ENCODE data around the gene RUBCNL. TPM values are rescaled to one million over a fixed set of nuclear protein-coding genes. Genes with fewer than 3 reads are reported as not detected.

Gene RUBCNL
- total RNA-seq, 4 donors from 2014 or later, result 4.0 to 21.9 (median 6.8) TPM

GRCh38 chr13:46318986-46319385, 68.1 kb downstream of the RUBCNL start:
- no peak for ATAC-seq (ENCODE audit: low FRiP score)
- no peak for DNase-seq (ENCODE audit: low spot score)
- no peak for TF ChIP-seq CTCF (IDR thresholded peaks at IDR 0.05)

- ATAC-seq (ENCODE audit: low FRiP score), result no peak
- DNase-seq (ENCODE audit: low spot score), result no peak
- no peak for TF ChIP-seq CTCF (IDR thresholded peaks at IDR 0.05)
Observed at GRCh38 chr13:46317120-46317519, 69.9 kb downstream of the RUBCNL start.

- TF ChIP-seq CTCF (IDR thresholded peaks at IDR 0.05), result no peak
- no peak for DNase-seq (ENCODE audit: low spot score)
- no peak for ATAC-seq (ENCODE audit: low FRiP score)
Observed at GRCh38 chr13:46315491-46316075, 71.5 kb downstream of the RUBCNL start.

GRCh38 chr13:46315036-46315435, 72.0 kb downstream of the RUBCNL start:
- TF ChIP-seq CTCF (IDR thresholded peaks at IDR 0.05), result no peak
- no peak for DNase-seq (ENCODE audit: low spot score)
- no peak for ATAC-seq (ENCODE audit: low FRiP score)

GRCh38 chr13:46314587-46314986, 72.5 kb downstream of the RUBCNL start:
- no peak for TF ChIP-seq CTCF (IDR thresholded peaks at IDR 0.05)
- DNase-seq (ENCODE audit: low spot score), result no peak
- no peak for ATAC-seq (ENCODE audit: low FRiP score)

- DNase-seq (ENCODE audit: low spot score), result no peak
- ATAC-seq (ENCODE audit: low FRiP score), result no peak
Observed at GRCh38 chr13:46313432-46314257, 73.4 kb downstream of the RUBCNL start.

More at GRCh38 chr13:46313432-46314257, 73.4 kb downstream of the RUBCNL start:
- no peak for TF ChIP-seq CTCF (IDR thresholded peaks at IDR 0.05)

All from omental fat pad (tissue), 4 donors.